ENCODE results near the gene CMTM5. TPM values are rescaled to one million over a fixed set of nuclear protein-coding genes. Genes with fewer than 3 reads are reported as not detected.
"Not testable (repeated sequence)": the region's sequence is repeated elsewhere in the genome, so short reads cannot be mapped to it uniquely, and the experiment has no call there.

Gene CMTM5
- total RNA-seq, 1 donor from 2014 or later: 0.26 TPM

- H3K4me1 Mint-ChIP-seq (ENCODE audit: unreplicated experiment): peaks cover 22% of the 10 kb centered on the region
- DNase-seq (ENCODE audit: low spot score): no peak
- no peak overlapping the region for H3K27ac Mint-ChIP-seq (ENCODE audit: unreplicated experiment)
- no peak overlapping the region for H3K4me3 Mint-ChIP-seq (ENCODE audit: unreplicated experiment)
- no peak for TF ChIP-seq CTCF (IDR thresholded peaks at IDR 0.05; ENCODE audit: unreplicated experiment)
- peaks cover 4% of the 10 kb centered on the region for H3K36me3 Mint-ChIP-seq (ENCODE audit: low read depth, unreplicated experiment)
- H3K9me3 Mint-ChIP-seq (ENCODE audit: unreplicated experiment): no peaks in the 10 kb centered on the region
- H3K27me3 Mint-ChIP-seq (ENCODE audit: unreplicated experiment): peaks cover 22% of the 10 kb centered on the region
These were observed 37.4 kb downstream of the CMTM5 start for GRCh38 chr14:23414254-23414653.

DNA sequence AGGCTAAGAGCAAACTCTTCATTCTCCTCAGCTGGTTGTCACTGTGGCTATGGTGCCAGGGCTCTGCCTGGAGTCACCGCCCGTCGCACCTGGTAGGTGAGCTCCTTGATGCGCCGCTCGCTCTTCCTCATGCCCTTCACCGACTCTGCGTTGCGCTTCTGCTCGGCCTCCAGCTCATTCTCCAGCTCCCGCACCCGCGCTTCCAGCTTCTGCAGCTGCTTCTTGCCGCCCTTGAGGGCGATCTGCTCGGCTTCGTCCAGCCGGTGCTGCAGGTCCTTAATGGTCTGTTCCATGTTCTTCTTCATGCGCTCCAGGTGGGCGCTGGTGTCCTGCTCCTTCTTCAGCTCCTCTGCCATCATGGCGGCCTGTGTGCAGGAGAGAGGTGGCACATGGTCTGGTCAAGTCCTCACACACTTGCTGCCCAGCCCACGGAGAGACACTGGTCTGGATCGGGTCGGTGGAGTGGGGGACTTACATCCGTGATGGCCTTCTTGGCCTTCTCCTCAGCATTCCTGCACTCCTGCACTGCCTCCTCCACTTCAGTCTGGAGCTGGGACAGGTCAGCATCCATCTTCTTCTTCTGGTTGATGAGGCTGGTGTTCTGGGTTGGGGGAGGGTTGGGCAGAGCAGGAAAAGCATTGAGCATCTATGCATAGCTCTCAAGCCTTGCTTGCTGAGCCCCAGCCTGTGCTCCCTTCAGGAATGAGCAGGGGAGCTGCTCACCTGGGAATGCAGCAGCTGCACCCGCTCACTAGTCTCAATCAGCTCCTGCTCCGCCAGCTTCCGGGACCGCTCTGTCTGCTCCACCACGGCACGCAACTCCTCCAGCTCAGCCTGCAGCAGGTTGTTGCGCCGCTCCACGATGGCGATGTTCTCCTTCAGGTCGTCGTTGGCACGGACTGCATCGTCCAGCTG lies 38.3 kb downstream of the CMTM5 start:
- Mint-ChIP-seq H3K4me3 (ENCODE audit: unreplicated experiment) (no peak overlapping the region), H3K9me3 (ENCODE audit: unreplicated experiment) (no peaks in the 10 kb centered on the region), H3K27ac (ENCODE audit: unreplicated experiment) (no peak overlapping the region), H3K36me3 (ENCODE audit: low read depth, unreplicated experiment) (peaks cover 4% of the 10 kb centered on the region), H3K4me1 (ENCODE audit: unreplicated experiment) (peaks cover 22% of the 10 kb centered on the region), H3K27me3 (ENCODE audit: unreplicated experiment) (peaks cover 21% of the 10 kb centered on the region)
- TF ChIP-seq CTCF (IDR thresholded peaks at IDR 0.05; ENCODE audit: unreplicated experiment): no peak
- DNase-seq (ENCODE audit: low spot score): no peak

DNA sequence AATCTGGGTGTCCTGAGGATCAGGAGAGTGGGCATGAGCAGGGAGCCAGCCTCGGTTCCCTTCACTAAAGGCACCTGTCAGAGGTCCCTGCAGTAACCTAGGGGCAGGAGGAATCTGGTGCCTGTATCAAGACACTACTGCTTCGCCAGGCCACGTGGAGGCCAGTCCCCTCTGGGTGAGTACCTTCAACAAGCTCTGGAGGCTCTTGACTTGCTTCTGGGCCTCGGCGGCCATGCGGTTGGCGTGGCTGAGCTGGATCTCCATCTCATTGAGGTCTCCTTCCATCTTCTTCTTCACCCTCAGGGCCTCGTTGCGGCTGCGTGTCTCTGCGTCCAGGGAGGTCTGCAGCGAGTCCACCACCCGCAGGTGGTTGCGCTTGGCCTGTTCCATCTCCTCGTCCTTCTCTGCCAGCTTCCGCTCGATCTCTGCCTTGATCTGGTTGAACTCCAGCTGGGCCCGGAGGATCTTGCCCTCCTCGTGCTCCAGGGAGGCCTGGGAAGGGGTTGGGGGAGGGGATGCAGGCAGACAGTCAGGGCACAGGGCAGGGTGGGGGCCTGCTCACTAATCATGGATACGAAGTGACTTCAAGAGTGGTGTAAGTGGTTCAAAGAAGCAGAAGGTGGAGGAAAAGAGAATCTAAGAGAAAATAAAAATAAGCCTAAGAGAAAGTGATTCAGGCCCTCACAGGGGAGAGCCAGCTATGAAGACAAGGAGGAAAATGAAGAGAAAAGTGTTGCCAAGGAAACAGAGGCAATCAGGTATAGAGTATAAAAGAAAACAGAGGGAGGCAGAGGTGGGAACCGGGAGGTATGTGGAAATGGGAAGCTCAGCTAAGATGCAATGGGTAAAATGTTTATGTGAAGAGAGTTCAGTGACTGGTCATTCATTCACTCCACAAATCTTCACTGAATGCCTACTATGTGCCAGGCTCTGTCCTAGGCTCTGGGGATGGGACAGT lies 39.3 kb downstream of the CMTM5 start:
- peaks cover 13% of the 10 kb centered on the region for H3K4me1 Mint-ChIP-seq (ENCODE audit: unreplicated experiment)
- no peaks in the 10 kb centered on the region for H3K36me3 Mint-ChIP-seq (ENCODE audit: low read depth, unreplicated experiment)
- no peaks in the 10 kb centered on the region for H3K9me3 Mint-ChIP-seq (ENCODE audit: unreplicated experiment)
- TF ChIP-seq CTCF (IDR thresholded peaks at IDR 0.05; ENCODE audit: unreplicated experiment): no peak
- H3K4me3 Mint-ChIP-seq (ENCODE audit: unreplicated experiment): no peak overlapping the region
- DNase-seq (ENCODE audit: low spot score): no peak
- H3K27me3 Mint-ChIP-seq (ENCODE audit: unreplicated experiment): peaks cover 22% of the 10 kb centered on the region
- no peak overlapping the region for H3K27ac Mint-ChIP-seq (ENCODE audit: unreplicated experiment)

DNA sequence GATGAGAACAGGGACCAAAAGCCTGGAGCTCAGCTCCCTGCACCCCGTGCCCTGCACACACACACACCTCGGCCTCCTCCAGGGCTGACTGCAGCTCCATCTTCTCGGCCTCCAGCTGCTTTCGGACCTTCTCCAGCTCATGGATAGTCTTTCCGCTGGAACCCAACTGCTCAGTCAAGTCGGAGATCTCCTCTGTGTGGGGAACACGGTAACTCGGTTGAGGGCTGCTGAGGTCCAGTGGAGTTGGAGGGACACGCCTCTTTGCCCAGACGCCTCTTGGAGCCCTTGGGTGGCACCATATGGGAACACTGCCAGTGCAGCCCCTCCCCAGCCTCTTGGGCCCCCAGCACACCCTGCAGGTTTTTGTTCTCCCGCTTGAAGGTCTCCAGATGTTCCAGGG lies 40.0 kb downstream of the CMTM5 start:
- no peaks in the 10 kb centered on the region for H3K9me3 Mint-ChIP-seq (ENCODE audit: unreplicated experiment)
- H3K4me3 Mint-ChIP-seq (ENCODE audit: unreplicated experiment): no peak overlapping the region
- no peaks in the 10 kb centered on the region for H3K36me3 Mint-ChIP-seq (ENCODE audit: low read depth, unreplicated experiment)
- peaks cover 21% of the 10 kb centered on the region for H3K27me3 Mint-ChIP-seq (ENCODE audit: unreplicated experiment)
- no peak for TF ChIP-seq CTCF (IDR thresholded peaks at IDR 0.05; ENCODE audit: unreplicated experiment)
- H3K4me1 Mint-ChIP-seq (ENCODE audit: unreplicated experiment): peaks cover 6% of the 10 kb centered on the region
- DNase-seq (ENCODE audit: low spot score): no peak
- no peak overlapping the region for H3K27ac Mint-ChIP-seq (ENCODE audit: unreplicated experiment)

DNA sequence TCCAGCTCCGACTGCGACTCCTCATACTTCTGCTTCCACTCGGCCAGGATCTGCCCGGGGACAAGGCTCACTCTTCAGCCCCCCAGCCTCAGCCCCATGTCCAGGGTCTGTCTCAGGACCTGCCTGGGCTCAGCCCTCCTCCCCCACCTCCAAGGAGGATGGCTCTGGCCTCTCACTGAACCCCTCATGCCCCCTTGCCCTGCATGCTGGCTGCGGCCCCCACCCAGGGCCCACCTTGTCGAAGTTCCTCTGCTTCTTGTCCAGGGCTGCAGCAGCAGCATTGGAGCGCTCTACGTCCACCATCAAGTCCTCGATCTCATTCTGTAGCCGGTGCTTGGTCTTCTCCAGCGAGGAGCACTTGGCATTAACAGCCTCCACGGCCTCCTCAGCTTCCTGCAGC lies 40.4 kb downstream of the CMTM5 start:
- not testable (repeated sequence) for DNase-seq (ENCODE audit: low spot score); H3K9me3 Mint-ChIP-seq (ENCODE audit: unreplicated experiment); H3K4me1 Mint-ChIP-seq (ENCODE audit: unreplicated experiment); H3K36me3 Mint-ChIP-seq (ENCODE audit: low read depth, unreplicated experiment); H3K27ac Mint-ChIP-seq (ENCODE audit: unreplicated experiment); H3K4me3 Mint-ChIP-seq (ENCODE audit: unreplicated experiment)
- H3K27me3 Mint-ChIP-seq (ENCODE audit: unreplicated experiment): peaks cover 20% of the 10 kb centered on the region
